Measurements from ENCODE around the gene FLT4.
"Not testable (repeated sequence)": the region's sequence is repeated elsewhere in the genome, so short reads cannot be mapped to it uniquely, and the experiment has no call there.

DNA sequence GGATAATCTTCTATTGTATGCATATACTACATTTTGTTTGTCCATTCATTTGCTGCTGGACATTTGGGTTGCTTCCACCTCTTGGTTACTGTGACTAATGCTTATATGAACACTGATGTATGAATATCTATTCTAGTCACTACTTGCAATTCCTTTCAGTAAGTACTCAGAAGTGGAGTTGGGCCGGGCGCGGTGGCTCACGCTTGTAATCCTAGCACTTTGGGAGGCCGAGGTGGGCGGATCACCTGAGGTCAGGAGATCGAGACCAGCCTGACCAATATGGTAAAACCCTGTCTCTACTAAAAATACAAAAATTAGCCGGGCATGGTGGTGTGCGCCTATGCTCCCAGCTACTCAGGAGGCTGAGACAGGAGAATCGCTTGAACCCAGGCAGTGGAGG is 28.9 kb upstream of the FLT4 start:
- TF ChIP-seq, protein P1, sequence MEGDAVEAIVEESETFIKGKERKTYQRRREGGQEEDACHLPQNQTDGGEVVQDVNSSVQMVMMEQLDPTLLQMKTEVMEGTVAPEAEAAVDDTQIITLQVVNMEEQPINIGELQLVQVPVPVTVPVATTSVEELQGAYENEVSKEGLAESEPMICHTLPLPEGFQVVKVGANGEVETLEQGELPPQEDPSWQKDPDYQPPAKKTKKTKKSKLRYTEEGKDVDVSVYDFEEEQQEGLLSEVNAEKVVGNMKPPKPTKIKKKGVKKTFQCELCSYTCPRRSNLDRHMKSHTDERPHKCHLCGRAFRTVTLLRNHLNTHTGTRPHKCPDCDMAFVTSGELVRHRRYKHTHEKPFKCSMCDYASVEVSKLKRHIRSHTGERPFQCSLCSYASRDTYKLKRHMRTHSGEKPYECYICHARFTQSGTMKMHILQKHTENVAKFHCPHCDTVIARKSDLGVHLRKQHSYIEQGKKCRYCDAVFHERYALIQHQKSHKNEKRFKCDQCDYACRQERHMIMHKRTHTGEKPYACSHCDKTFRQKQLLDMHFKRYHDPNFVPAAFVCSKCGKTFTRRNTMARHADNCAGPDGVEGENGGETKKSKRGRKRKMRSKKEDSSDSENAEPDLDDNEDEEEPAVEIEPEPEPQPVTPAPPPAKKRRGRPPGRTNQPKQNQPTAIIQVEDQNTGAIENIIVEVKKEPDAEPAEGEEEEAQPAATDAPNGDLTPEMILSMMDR (IDR thresholded peaks at IDR 0.05) = not testable (repeated sequence)
- not testable (repeated sequence) for TF ChIP-seq SIN3A (IDR thresholded peaks at IDR 0.05; ENCODE audit: borderline replicate concordance, insufficient read depth, low read depth, low read length); POLR2AphosphoS5 (IDR thresholded peaks at IDR 0.05; ENCODE audit: low read depth, low read length); TCF7L2 (IDR thresholded peaks at IDR 0.05; ENCODE audit: low read depth, low read length)
- TF ChIP-seq, protein P2, sequence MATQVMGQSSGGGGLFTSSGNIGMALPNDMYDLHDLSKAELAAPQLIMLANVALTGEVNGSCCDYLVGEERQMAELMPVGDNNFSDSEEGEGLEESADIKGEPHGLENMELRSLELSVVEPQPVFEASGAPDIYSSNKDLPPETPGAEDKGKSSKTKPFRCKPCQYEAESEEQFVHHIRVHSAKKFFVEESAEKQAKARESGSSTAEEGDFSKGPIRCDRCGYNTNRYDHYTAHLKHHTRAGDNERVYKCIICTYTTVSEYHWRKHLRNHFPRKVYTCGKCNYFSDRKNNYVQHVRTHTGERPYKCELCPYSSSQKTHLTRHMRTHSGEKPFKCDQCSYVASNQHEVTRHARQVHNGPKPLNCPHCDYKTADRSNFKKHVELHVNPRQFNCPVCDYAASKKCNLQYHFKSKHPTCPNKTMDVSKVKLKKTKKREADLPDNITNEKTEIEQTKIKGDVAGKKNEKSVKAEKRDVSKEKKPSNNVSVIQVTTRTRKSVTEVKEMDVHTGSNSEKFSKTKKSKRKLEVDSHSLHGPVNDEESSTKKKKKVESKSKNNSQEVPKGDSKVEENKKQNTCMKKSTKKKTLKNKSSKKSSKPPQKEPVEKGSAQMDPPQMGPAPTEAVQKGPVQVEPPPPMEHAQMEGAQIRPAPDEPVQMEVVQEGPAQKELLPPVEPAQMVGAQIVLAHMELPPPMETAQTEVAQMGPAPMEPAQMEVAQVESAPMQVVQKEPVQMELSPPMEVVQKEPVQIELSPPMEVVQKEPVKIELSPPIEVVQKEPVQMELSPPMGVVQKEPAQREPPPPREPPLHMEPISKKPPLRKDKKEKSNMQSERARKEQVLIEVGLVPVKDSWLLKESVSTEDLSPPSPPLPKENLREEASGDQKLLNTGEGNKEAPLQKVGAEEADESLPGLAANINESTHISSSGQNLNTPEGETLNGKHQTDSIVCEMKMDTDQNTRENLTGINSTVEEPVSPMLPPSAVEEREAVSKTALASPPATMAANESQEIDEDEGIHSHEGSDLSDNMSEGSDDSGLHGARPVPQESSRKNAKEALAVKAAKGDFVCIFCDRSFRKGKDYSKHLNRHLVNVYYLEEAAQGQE (IDR thresholded peaks at IDR 0.05; ENCODE audit: insufficient read depth in 1 of 2, low read depth in 2 of 2, low read length in 1 of 2) = not testable (repeated sequence)
